ENCODE results near the gene DCPS. TPM values are rescaled to one million over a fixed set of nuclear protein-coding genes. Genes with fewer than 3 reads are reported as not detected.

Gene DCPS
- total RNA-seq, 1 donor from 2014 or later, result 18.6 TPM

- Histone ChIP-seq H3F3A (ENCODE audit: low read depth) (peaks cover 10% of the 10 kb centered on the region), H3K79me2 (ENCODE audit: low read depth) (peaks cover 43% of the 10 kb centered on the region), H3K4me1 (peaks cover 11% of the 10 kb centered on the region), H3K4me3 (peak overlapping the region; percentile 95), H3K4me2 (peak overlapping the region; percentile 90), H3K27ac (peak overlapping the region; percentile 93), H3K9ac (peak overlapping the region; percentile 94), H3K27me3 (no peaks in the 10 kb centered on the region), H4K20me1 (ENCODE audit: low read depth) (peaks cover 6% of the 10 kb centered on the region), H3K9me3 (ENCODE audit: low read depth) (no peaks in the 10 kb centered on the region), H2AFZ (replicated peaks) (peak overlapping the region; percentile 70), H3K36me3 (peaks cover 9% of the 10 kb centered on the region)
- peaks cover 41% of the 10 kb centered on the region for H3K36me3 Mint-ChIP-seq
- peaks cover 2% of the 10 kb centered on the region for H3K27me3 Mint-ChIP-seq (ENCODE audit: insufficient read depth, low read depth)
- TF ChIP-seq EZH2 (IDR thresholded peaks at IDR 0.05) (no peak), EZH2phosphoT487 (IDR thresholded peaks at IDR 0.05) (no peak)
- TF ChIP-seq, protein P1, sequence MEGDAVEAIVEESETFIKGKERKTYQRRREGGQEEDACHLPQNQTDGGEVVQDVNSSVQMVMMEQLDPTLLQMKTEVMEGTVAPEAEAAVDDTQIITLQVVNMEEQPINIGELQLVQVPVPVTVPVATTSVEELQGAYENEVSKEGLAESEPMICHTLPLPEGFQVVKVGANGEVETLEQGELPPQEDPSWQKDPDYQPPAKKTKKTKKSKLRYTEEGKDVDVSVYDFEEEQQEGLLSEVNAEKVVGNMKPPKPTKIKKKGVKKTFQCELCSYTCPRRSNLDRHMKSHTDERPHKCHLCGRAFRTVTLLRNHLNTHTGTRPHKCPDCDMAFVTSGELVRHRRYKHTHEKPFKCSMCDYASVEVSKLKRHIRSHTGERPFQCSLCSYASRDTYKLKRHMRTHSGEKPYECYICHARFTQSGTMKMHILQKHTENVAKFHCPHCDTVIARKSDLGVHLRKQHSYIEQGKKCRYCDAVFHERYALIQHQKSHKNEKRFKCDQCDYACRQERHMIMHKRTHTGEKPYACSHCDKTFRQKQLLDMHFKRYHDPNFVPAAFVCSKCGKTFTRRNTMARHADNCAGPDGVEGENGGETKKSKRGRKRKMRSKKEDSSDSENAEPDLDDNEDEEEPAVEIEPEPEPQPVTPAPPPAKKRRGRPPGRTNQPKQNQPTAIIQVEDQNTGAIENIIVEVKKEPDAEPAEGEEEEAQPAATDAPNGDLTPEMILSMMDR (IDR thresholded peaks at IDR 0.05), result no peak
- peaks cover 30% of the 10 kb centered on the region for H3K4me1 Mint-ChIP-seq
- H3K9me3 Mint-ChIP-seq, result no peaks in the 10 kb centered on the region
- peak overlapping the region; percentile 92 for H3K4me3 Mint-ChIP-seq
- peak overlapping the region; percentile 85 for H3K27ac Mint-ChIP-seq
- peak; percentile 71 for DNase-seq (ENCODE audit: low spot score)
These were observed 35.5 kb upstream of the DCPS start for GRCh38 chr11:126268361-126268707.

- peak within 1 kb of the TSS; percentile 97 for H3K9ac ChIP-seq
- H3K27me3 ChIP-seq, result no peaks in the 10 kb centered on the region
- peaks cover 10% of the 10 kb centered on the region for H3F3A ChIP-seq (ENCODE audit: low read depth)
- peaks cover 11% of the 10 kb centered on the region for H3K4me1 ChIP-seq
- Mint-ChIP-seq H3K36me3 (peaks cover 40% of the 10 kb centered on the region), H3K4me1 (peaks cover 30% of the 10 kb centered on the region), H3K4me3 (peak within 1 kb of the TSS; percentile 92), H3K27me3 (ENCODE audit: insufficient read depth, low read depth) (peaks cover 2% of the 10 kb centered on the region), H3K9me3 (no peaks in the 10 kb centered on the region), H3K27ac (peak within 1 kb of the TSS; percentile 85)
- H3K9me3 ChIP-seq (ENCODE audit: low read depth), result no peaks in the 10 kb centered on the region
- H3K27ac ChIP-seq, result peak within 1 kb of the TSS; percentile 93
- peaks cover 9% of the 10 kb centered on the region for H3K36me3 ChIP-seq
- peaks cover 43% of the 10 kb centered on the region for H3K79me2 ChIP-seq (ENCODE audit: low read depth)
- peaks cover 6% of the 10 kb centered on the region for H4K20me1 ChIP-seq (ENCODE audit: low read depth)
- DNase-seq (ENCODE audit: low spot score), result peak; percentile 100
- peak within 1 kb of the TSS; percentile 92 for H2AFZ ChIP-seq (replicated peaks)
- H3K4me3 ChIP-seq, result peak within 1 kb of the TSS; percentile 95
- TF ChIP-seq EZH2phosphoT487 (IDR thresholded peaks at IDR 0.05) (no peak), EZH2 (IDR thresholded peaks at IDR 0.05) (no peak)
- TF ChIP-seq, protein P1 (IDR thresholded peaks at IDR 0.05), result no peak
- peak within 1 kb of the TSS; percentile 94 for H3K4me2 ChIP-seq
These were observed 34.9 kb upstream of the DCPS start, which contains the start of the genes FOXRED1 and SRPRA for GRCh38 chr11:126268708-126269579. Gene FOXRED1, plus strand, starts transcription at chr11:126269154. Its CDS starts 53 bp downstream, at chr11:126269207. Gene SRPRA, minus strand, starts transcription at chr11:126268895. Its CDS starts 91 bp downstream, at chr11:126268804.

DNA sequence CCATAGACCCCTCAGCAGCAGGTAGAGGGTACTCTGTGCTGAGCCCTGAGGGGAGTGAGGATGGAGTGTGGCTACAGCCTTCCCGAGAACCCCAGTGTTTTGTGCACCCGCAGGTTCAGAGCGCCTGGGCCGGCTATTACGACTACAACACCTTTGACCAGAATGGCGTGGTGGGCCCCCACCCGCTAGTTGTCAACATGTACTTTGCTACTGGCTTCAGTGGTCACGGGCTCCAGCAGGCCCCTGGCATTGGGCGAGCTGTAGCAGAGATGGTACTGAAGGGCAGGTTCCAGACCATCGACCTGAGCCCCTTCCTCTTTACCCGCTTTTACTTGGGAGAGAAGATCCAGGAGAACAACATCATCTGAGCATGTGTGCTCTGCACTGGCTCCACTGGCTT is 26.5 kb upstream of the DCPS start:
- no peak overlapping the region for H3K27ac ChIP-seq
- H4K20me1 ChIP-seq (ENCODE audit: low read depth), result no peaks in the 10 kb centered on the region
- no peak overlapping the region for H3K27ac Mint-ChIP-seq
- no peak overlapping the region for H3K4me3 Mint-ChIP-seq
- peaks cover 9% of the 10 kb centered on the region for H3K27me3 Mint-ChIP-seq (ENCODE audit: insufficient read depth, low read depth)
- H3F3A ChIP-seq (ENCODE audit: low read depth), result peaks cover 4% of the 10 kb centered on the region
- H3K4me2 ChIP-seq, result no peak overlapping the region
- H3K27me3 ChIP-seq, result peaks cover 12% of the 10 kb centered on the region
- H2AFZ ChIP-seq (replicated peaks), result no peak overlapping the region
- no peak overlapping the region for H3K4me3 ChIP-seq
- no peaks in the 10 kb centered on the region for H3K9me3 Mint-ChIP-seq
- H3K9me3 ChIP-seq (ENCODE audit: low read depth), result no peaks in the 10 kb centered on the region
- TF ChIP-seq EZH2 (IDR thresholded peaks at IDR 0.05) (no peak), EZH2phosphoT487 (IDR thresholded peaks at IDR 0.05) (no peak)
- TF ChIP-seq, protein P1 (IDR thresholded peaks at IDR 0.05), result no peak
- no peaks in the 10 kb centered on the region for H3K79me2 ChIP-seq (ENCODE audit: low read depth)
- no peaks in the 10 kb centered on the region for H3K36me3 ChIP-seq
- peaks cover 33% of the 10 kb centered on the region for H3K36me3 Mint-ChIP-seq
- DNase-seq (ENCODE audit: low spot score), result no peak
- peaks cover 12% of the 10 kb centered on the region for H3K4me1 Mint-ChIP-seq
- no peak overlapping the region for H3K9ac ChIP-seq
- no peaks in the 10 kb centered on the region for H3K4me1 ChIP-seq
